Osteocyte (in vitro differentiated cells): ENCODE results near the gene DGKD. TPM values are rescaled to one million over a fixed set of nuclear protein-coding genes. Genes with fewer than 3 reads are reported as not detected.

Source experiments
- DNase-seq: peaks from one replicate; pipeline ENCODE4 v3.0.0; 2021; ENCODE audit warnings: mixed read lengths; ENCODE audit not compliant: unreplicated experiment; ENCODE audit errors: extremely low spot score
- H3K27ac Mint-ChIP-seq: one replicate; pipeline ENCODE4 v1.8.0; 2021; ENCODE audit warnings: mild to moderate bottlenecking, mixed read lengths; ENCODE audit not compliant: unreplicated experiment
- H3K27me3 Mint-ChIP-seq: one replicate; pipeline ENCODE4 v1.8.0; 2021; ENCODE audit warnings: mixed read lengths; ENCODE audit not compliant: unreplicated experiment
- H3K36me3 Mint-ChIP-seq: one replicate; pipeline ENCODE4 v1.8.0; 2021; ENCODE audit warnings: mixed read lengths; ENCODE audit not compliant: unreplicated experiment
- H3K4me1 Mint-ChIP-seq: one replicate; pipeline ENCODE4 v1.8.0; 2021; ENCODE audit warnings: mixed read lengths; ENCODE audit not compliant: unreplicated experiment
- H3K4me3 Mint-ChIP-seq: one replicate; pipeline ENCODE4 v1.8.0; 2021; ENCODE audit warnings: mild to moderate bottlenecking, moderate library complexity, mixed read lengths; ENCODE audit not compliant: unreplicated experiment
- H3K9me3 Mint-ChIP-seq: one replicate; pipeline ENCODE4 v1.8.0; 2021; ENCODE audit warnings: mixed read lengths; ENCODE audit not compliant: unreplicated experiment
- total RNA-seq: library from RNA; stranded (reverse); gene quantifications from 2 replicates; pipeline ENCODE4 v1.2.1, GENCODE V29; 2021
- TF ChIP-seq, protein P1 (sequence below): fragments of 200-600 bp; sonication (generic); IDR thresholded peaks from 2 replicates; pipeline ENCODE4 v1.5.0; 2021; ENCODE audit warnings: antibody characterized with exemption, mild to moderate bottlenecking, moderate library complexity

Gene DGKD
- total RNA-seq, 1 donor from 2014 or later, result 70.5 TPM

- no peak overlapping the region for H3K27ac Mint-ChIP-seq
- peaks cover 12% of the 10 kb centered on the region for H3K36me3 Mint-ChIP-seq
- TF ChIP-seq, protein P1, sequence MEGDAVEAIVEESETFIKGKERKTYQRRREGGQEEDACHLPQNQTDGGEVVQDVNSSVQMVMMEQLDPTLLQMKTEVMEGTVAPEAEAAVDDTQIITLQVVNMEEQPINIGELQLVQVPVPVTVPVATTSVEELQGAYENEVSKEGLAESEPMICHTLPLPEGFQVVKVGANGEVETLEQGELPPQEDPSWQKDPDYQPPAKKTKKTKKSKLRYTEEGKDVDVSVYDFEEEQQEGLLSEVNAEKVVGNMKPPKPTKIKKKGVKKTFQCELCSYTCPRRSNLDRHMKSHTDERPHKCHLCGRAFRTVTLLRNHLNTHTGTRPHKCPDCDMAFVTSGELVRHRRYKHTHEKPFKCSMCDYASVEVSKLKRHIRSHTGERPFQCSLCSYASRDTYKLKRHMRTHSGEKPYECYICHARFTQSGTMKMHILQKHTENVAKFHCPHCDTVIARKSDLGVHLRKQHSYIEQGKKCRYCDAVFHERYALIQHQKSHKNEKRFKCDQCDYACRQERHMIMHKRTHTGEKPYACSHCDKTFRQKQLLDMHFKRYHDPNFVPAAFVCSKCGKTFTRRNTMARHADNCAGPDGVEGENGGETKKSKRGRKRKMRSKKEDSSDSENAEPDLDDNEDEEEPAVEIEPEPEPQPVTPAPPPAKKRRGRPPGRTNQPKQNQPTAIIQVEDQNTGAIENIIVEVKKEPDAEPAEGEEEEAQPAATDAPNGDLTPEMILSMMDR, result no peak
- no peaks in the 10 kb centered on the region for H3K9me3 Mint-ChIP-seq
- H3K4me3 Mint-ChIP-seq, result no peak overlapping the region
- no peak for DNase-seq
- H3K27me3 Mint-ChIP-seq, result no peaks in the 10 kb centered on the region
- peaks cover 39% of the 10 kb centered on the region for H3K4me1 Mint-ChIP-seq
These were observed 123.5 kb downstream of the DGKD start for GRCh38 chr2:233477548-233478433.

GRCh38 chr2:233479616-233480489 is 125.6 kb downstream of the DGKD start:
- peak overlapping the region; percentile 45 for H3K27ac Mint-ChIP-seq
- H3K27me3 Mint-ChIP-seq, result no peaks in the 10 kb centered on the region
- H3K4me3 Mint-ChIP-seq, result no peak overlapping the region
- TF ChIP-seq, protein P1, result no peak
- no peak for DNase-seq
- no peaks in the 10 kb centered on the region for H3K9me3 Mint-ChIP-seq
- peaks cover 16% of the 10 kb centered on the region for H3K36me3 Mint-ChIP-seq
- peaks cover 40% of the 10 kb centered on the region for H3K4me1 Mint-ChIP-seq

- TF ChIP-seq, protein P1, result peak; percentile 22
- DNase-seq, result peak; percentile 84
- Mint-ChIP-seq H3K4me3 (no peak overlapping the region), H3K27ac (peak overlapping the region; percentile 78), H3K9me3 (no peaks in the 10 kb centered on the region), H3K4me1 (peaks cover 43% of the 10 kb centered on the region), H3K27me3 (no peaks in the 10 kb centered on the region), H3K36me3 (peaks cover 22% of the 10 kb centered on the region)
These were observed 126.4 kb downstream of the DGKD start for GRCh38 chr2:233480490-233481202.

DNA sequence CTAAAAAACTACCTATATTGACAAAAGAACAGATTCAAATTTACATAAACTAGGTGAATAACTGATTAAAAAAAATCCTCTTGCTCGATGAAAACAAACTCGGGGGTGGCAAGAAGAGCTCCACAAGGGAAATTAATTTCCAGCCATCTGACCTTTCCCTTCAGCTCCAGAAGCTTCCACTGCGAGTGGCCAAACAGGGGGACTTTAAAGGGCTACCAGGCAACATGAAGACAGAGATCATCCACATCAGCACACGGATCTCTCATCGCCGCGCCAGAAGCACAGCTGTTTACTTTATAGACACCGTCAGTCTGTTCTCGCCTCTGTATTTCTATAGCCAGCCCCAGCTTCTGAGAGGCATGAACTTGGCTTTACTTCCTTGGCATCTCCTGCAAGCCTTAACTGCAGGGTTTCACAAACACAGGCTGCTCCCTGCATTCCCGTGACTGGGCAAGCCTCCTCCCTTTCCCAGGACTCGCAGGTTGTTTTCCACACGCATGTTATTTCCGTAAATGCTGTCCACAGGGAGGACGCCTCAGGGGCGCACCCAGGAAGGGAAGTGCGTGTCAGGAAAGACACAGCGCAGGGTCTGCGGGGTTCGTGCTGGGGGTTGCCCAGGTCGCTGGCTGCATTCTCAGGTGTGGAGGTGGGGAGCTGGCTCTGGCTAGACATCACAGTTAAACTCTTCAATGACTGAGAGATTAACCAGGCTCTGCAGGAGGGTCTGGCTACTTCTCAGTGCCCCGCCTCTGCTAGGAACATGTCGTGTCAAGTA is 127.3 kb downstream of the DGKD start:
- Mint-ChIP-seq H3K27ac (peak overlapping the region; percentile 78), H3K4me1 (peaks cover 53% of the 10 kb centered on the region), H3K36me3 (peaks cover 22% of the 10 kb centered on the region), H3K4me3 (no peak overlapping the region), H3K27me3 (no peaks in the 10 kb centered on the region), H3K9me3 (no peaks in the 10 kb centered on the region)
- TF ChIP-seq, protein P1, result no peak
- no peak for DNase-seq
